ENCODE measurements around the gene CXCL17.

The CXCL17 gene

GRCh38 chr19:42412227-42412626 is 30.5 kb downstream of the CXCL17 start:
- no peak for TF ChIP-seq CTCF (IDR thresholded peaks at IDR 0.05; ENCODE audit: insufficient read depth, missing control alignments)
- no peak for DNase-seq (ENCODE audit: insufficient read length, low spot score)
- FAIRE-seq: no peak

- TF ChIP-seq CTCF (IDR thresholded peaks at IDR 0.05; ENCODE audit: insufficient read depth, missing control alignments): no peak
- DNase-seq (ENCODE audit: insufficient read length, low spot score) (no peak), FAIRE-seq (no peak)
Measured at GRCh38 chr19:42411581-42412178, 31.1 kb downstream of the CXCL17 start.

- FAIRE-seq: no peak
- DNase-seq (ENCODE audit: insufficient read length, low spot score): no peak
- no peak for TF ChIP-seq CTCF (IDR thresholded peaks at IDR 0.05; ENCODE audit: insufficient read depth, missing control alignments)
Measured at GRCh38 chr19:42410371-42410770, 32.4 kb downstream of the CXCL17 start.

- FAIRE-seq: no peak
Measured at GRCh38 chr19:42409477-42409876, 33.3 kb downstream of the CXCL17 start.

GRCh38 chr19:42407816-42408175 is 35.0 kb downstream of the CXCL17 start:
- TF ChIP-seq CTCF (IDR thresholded peaks at IDR 0.05; ENCODE audit: insufficient read depth, missing control alignments): no peak
- FAIRE-seq (no peak), DNase-seq (ENCODE audit: insufficient read length, low spot score) (no peak)

More at GRCh38 chr19:42409477-42409876, 33.3 kb downstream of the CXCL17 start:
- TF ChIP-seq CTCF (IDR thresholded peaks at IDR 0.05; ENCODE audit: insufficient read depth, missing control alignments): no peak
- no peak for DNase-seq (ENCODE audit: insufficient read length, low spot score)

- FAIRE-seq: no peak
Measured at GRCh38 chr19:42407085-42407815, 35.5 kb downstream of the CXCL17 start.

More at GRCh38 chr19:42407085-42407815, 35.5 kb downstream of the CXCL17 start:
- DNase-seq (ENCODE audit: insufficient read length, low spot score): no peak
- TF ChIP-seq CTCF (IDR thresholded peaks at IDR 0.05; ENCODE audit: insufficient read depth, missing control alignments): no peak
